GM21723 (cell line): ENCODE measurements around the gene EHBP1L1.

Experiments
- ATAC-seq: cut with Tn5 transposase; IDR thresholded peaks from one replicate; pipeline ENCODE4 v1.9.1; 2021; ENCODE audit warnings: mild to moderate bottlenecking, moderate library complexity; ENCODE audit not compliant: unreplicated experiment

The EHBP1L1 gene

DNA sequence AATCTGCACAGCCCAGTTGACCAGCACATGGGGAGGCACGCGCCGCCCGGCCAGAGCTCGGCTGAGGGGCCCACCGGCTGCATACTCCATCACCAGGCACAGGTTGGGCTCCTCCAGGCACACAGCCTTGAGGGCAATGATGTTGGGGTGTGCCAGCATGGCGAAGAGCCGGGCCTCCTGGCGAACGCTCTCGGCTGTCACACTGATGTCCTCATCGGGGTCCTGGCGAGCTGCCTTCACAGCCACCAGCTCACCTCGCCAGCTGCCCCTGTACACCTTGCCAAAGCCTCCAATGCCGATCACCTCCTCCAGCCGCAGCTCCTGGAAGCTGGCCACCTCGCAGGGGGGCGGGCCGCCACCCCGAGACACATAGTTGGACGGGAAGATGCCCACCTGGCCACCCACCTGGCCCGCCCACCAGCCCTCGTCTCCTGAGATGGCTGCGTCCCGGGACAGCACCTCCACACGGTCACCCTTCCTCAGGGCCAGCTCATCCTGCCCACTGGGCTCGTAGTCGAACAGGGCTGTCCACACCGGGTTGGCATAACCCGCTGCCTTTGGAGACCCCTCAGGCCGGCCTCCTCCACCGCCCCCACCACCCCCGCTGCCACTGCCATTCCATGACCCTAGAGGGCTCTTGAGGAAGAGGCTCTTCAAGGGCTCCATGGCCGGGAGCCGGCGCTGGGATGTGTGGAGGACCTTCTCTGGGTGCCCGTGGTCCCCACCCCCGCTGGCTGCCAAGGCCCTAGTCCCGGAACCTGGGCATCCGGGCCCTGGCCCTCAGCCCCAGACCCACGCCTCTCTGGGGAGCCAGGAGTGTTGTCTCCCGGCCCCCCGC is 37.5 kb downstream of the EHBP1L1 start:
- no peak for ATAC-seq

DNA sequence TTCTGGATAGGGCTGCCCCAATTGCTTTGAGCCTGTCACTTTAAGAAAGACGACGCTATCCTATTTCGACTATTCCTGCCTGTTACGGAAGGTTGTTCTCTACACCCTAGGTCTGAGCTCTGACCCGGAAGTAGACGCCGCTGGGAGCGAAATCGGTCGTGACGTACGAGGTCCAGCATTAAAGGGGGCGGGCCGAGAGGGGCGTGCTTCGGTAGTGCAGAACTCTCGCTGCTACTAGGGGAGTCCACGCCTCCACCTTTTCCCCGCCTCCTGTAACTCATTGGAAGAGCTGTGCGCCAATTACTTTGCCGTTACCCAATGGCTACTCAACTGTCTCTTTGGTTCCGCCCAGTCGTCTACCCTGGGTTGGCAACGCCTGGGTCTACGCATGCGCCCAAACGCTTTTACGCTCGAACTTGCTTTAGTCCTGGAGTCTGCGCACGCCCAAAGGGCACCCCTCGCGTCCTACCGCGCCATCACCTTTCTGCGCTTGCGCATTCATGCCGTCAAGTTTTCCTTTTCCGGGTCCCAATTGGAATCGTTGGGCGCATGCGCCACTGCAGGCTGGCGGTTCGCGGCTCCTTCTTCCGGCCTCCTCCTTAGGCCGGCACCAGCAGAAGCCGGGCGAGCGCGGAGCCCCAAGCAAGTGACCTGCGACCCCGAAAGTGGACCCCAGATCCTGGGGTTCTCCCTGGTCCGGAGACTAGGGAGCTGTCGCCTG is 39.5 kb downstream of the EHBP1L1 start, which contains the start of gene PCNX3:
PCNX3 (plus strand) TSS at position 548 of the 721 bp plus-strand sequence. CDS start 536 bp downstream, outside the sequence.
- ATAC-seq, result peak; percentile 75

DNA sequence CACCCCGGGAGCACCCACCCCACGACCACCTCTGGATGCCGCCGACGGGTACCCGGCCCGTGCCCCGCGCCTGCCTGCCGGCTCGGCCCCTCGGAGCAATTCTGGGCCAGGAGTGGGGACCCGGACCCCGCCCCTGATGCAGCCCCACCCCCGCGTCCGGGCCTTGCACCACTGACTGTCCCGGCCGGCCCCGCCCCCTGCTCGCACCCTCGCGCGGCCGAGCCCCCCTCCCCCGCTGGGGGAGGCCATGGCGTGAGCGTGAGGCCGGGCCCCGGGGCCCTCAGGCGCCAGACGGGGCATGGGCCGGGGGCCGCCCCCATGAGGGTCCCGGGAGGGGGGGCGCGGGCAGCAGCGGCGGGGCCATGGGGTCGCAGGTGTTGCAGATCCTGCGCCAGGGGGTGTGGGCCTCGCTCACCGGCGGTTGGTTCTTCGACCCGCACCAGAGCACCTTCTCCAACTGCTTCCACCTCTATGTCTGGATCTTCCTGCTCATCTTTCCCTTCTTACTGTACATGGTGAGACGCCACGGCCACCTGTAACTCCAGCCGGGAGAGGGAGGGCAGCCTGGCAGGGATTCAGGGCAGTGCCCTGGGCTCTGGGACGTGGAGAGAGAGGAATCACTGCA is 40.2 kb downstream of the EHBP1L1 start:
- peak; percentile 1 for ATAC-seq

DNA sequence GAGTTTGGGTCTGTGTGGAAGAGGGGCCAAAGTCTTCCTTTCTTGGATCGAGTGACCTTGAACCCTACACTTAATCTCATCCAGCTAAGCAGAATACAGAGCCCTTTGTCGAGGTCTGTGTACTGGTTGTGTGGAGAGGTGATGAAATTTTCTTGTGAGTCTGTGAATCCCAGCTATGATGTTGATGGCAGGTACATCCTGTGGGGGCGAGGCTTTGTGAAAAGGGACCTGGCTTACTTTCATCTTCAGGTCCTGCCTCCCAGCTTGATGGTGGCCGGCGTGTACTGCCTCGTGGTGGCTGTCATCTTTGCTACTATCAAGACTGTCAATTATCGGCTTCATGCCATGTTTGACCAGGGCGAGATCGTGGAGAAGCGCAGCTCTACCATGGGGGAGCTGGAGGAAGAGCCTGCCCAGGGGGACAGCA is 40.7 kb downstream of the EHBP1L1 start:
- no peak for ATAC-seq

DNA sequence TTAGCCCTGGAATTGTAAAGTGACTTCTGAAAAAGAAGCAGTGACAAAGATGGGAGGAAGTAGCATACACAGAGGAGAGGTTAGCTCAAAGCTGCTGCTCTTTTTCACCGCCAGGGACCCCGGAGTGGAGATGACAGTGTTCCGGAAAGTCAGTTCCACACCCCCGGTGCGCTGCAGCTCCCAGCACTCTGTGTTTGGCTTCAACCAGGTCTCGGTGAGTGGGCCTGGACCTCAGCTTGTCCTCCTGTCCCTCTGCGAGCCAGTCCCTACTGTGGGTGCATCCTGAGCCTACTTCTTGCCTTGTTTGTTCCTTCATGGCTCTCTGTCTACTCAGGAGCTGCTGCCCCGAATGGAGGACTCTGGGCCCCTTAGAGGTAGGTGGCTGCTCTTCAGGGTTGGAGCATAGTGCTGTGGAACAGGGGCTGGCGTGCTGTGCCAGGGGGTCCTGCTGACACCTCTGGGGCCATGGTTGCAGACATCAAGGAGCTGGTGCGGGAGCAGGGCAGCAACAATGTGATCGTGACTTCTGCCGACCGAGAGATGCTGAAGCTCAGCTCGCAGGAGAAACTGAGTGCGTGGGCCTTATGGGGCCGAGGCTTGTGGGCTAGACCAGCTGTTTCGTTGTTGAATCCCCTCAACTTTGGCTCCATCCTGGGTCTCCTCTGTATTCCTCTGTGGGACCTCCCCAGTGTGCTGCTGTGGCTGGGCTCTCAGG is 41.4 kb downstream of the EHBP1L1 start:
- ATAC-seq, result no peak

DNA sequence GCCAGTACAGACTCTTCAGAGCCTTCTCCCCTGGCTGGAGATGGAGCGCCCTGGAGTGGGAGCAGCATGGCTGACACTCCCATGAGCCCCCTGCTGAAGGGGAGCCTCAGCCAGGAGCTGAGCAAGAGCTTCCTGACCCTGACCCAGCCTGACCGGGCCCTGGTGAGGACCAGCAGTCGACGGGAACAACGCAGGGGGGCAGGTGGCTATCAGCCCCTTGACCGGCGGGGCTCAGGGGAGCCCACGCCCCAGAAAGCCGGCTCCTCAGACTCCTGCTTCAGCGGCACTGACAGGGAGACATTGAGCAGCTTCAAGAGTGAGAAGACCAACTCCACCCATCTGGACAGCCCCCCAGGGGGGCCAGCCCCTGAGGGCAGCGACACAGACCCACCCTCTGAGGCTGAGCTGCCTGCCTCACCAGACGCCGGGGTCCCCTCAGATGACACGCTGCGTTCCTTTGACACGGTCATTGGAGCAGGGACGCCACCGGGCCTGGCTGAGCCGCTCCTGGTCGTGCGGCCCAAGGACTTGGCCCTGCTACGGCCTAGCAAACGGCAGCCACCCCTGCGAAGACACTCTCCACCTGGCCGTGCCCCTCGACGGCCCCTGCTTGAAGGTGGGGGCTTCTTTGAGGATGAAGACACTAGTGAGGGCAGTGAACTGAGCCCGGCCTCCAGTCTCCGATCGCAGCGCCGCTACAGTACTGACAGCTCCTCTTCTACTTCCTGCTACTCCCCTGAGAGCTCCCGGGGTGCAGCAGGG is 42.3 kb downstream of the EHBP1L1 start:
- no peak for ATAC-seq

DNA sequence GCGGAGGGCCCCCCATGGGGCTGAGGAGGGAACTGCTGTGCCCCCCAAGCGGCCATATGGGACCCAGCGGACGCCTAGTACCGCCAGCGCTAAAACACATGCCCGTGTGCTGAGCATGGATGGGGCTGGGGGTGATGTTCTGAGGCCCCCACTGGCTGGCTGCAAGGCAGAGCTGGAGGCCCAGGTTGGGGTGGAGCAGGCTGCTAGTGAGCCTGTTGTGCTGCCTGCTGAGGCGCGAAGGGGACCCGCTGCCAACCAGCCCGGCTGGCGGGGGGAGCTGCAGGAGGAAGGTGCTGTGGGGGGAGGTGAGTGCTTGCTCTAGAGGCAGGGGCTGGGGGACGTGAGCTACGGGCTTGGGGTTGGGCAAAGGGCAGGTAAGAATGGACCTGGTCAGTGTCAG is 42.9 kb downstream of the EHBP1L1 start:
- ATAC-seq, result no peak

DNA sequence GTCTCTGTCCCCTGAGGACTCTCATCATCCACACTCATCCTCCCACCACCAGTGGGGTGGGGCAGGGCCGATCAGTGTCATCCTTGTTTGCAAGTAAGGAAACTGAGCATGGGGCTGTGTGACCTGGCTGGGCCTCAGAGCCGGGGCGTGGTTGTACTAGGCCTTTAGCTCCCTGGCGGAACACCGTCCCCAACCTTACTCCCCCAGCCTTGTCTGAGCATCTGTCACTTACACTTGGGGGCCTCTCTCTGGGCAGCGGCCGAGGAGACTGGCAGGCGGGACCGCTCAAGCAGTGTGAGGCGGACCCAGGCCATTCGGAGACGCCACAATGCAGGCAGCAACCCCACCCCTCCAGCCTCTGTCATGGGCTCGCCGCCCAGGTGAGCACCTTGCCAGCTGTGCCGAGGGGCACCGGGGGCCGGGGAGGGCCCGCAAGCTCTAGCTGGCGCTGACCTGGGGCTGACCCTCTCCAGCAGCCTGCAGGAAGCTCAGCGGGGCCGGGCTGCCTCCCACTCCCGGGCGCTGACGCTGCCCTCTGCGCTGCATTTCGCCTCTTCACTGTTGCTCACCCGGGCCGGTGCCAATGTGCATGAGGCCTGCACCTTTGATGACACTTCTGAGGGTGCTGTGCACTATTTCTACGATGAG is 43.6 kb downstream of the EHBP1L1 start:
- no peak for ATAC-seq

DNA sequence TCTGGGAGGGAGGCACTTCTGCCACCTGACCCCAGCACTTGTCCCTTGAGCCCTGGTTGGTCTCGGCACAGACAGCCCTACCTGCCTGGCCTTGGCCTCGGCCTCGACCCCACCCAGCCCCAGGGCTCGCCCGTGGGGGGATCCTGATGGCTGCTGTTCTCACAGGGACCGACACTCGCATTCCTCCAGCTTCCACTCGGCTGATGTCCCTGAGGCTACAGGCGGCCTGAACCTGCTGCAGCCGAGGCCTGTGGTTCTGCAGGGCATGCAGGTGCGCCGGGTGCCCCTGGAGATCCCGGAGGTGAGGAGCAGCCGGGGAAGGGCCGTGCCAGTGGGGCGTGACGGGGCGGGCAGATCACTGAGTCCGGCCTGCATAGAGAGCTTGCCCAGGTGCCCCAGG is 44.8 kb downstream of the EHBP1L1 start:
- ATAC-seq, result no peak

DNA sequence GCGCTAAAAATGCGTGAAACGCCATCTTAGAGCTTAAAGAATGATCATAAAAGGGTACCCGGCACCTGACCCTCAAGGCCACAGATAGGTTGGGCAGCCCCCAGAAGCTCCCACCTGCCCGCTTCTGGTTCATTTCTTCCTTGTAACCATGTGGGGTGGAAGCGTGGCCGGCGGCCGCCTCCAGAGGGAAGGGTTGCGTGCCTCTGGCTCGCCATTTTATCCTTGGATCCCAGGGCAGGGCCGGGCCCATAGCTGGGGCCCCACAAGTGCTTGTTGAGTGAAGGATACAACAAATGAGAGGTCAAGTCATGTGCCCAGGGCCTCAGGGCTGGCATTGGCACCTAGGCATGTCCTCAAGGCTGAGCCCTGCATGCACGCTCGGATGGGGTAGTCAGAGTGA is 45.6 kb downstream of the EHBP1L1 start:
- ATAC-seq, result no peak

DNA sequence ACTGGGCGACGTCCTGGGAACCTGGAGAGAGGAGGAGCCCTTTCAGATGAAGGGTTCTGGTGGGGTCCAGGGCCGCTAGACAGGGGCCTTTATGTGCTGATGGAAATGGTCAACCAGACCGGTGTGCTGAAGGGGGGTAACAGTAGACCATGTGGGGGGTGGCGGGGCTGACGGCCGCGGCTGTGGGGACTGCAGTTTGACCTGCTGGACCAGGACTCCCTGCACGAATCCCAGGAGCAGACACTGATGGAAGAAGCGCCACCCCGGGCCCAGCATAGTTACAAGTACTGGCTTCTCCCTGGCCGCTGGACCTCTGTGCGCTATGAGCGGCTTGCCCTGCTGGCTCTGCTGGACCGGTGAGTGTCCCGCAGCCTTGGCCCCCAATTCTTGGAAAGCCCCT is 46.2 kb downstream of the EHBP1L1 start:
- no peak for ATAC-seq

DNA sequence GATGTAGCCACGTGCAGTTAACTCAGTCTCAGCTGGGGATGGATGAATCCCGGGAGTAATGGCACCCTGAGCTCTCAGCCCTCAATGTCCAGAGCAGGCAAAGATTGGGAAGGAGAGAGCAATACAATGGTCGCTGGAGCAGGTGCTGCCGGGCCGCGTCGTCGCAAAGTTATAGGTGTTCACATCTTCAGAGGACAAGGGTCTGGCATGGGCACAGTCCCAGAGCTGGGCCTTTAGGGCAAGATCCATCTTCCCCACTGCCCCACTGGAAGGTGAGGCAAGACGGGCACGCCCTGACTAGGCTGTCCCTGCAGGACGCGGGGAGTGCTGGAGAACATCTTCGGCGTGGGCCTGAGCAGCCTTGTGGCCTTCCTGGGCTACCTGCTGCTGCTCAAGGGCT is 47.3 kb downstream of the EHBP1L1 start:
- ATAC-seq, result no peak

DNA sequence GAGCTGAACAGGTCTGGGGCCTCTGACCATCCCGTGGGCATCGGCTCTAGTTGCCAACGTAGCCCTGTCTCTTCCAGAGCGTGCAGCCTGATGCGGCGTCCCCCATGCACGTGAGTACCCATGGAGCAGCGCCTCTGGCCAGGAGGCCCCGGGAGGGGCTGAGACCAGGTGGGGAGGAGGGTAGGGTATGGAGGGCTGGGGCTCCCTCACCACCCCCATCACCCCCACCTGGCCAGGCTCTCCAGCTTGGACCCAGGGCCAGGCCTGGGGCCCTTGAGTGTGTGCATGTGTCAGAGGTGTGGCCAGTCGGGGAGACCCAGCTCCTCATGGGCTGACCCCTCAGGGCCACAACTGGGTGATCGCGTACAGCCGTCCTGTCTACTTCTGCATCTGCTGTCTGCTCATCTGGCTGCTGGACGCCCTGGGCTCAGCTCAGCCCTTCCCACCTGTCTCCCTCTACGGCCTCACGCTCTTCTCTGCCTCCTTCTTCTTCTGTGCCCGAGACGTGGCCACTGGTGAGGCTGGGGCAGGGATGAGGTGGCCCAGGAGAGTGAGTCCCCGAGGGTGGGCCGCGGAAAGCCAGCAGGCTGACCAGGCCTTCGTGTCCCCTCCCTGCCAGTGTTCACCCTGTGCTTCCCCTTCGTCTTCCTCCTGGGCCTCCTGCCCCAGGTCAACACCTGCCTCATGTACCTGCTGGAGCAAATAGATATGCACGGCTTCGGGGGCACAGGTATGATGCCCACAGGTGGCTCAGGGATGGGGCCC is 48.2 kb downstream of the EHBP1L1 start:
- ATAC-seq, result no peak

DNA sequence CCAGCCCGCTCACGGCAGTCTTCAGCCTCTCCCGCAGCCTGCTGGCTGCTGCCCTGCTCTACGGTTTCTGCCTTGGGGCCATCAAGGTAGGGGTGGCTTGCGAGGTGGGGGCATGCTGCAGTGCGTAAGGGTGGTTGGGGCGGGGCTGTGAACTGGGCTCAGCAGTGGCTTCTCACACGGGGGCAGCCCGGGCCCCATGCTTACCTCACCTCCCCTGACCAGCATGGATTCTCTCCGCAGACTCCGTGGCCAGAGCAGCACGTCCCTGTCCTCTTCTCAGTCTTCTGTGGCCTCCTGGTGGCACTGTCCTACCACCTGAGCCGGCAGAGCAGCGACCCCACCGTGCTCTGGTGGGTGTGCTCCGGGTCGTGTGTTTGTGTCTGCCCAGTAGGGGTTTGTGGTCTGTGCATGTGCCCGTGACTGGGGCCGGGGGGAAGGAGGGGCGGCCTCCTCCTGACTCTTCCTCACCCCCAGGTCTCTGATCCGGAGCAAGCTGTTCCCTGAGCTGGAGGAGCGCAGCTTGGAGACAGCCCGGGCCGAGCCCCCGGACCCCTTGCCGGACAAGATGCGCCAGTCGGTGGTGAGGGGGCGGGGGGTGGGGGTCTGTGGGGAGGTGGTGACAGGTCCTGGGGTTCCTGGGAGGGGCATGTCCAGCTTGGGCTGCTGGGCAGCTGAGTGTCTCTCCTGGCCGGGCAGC is 49.2 kb downstream of the EHBP1L1 start:
- no peak for ATAC-seq

DNA sequence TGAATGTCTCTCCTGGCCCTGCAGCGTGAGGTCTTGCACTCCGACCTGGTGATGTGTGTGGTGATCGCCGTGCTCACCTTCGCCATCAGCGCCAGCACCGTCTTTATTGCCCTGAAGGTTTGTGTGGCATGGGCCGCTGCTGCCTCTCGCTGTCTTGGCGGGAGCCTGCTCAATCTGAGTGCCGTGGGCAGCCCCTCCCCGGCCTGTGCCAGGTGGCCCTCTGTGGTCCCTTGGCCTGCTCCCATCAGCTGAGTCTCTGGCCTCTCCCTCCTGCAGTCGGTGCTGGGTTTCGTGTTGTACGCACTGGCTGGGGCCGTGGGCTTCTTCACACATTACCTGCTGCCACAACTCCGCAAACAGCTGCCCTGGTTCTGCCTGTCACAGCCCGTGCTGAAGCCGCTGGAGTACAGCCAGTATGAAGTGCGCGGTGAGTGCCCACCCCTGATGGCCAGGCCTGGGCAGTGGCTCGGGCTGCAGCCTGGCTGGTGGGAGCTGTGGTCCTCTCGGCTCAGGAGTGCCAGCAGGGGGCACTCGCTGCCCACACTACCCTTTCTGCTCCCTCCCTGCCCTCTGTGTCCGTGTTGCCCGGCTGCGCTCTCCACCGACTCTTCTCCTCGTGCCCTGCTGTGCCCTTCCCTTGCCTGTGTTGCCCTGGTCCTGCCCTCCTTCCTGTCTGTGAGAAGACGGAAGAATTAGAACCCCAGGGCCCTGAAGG is 49.9 kb downstream of the EHBP1L1 start:
- no peak for ATAC-seq

DNA sequence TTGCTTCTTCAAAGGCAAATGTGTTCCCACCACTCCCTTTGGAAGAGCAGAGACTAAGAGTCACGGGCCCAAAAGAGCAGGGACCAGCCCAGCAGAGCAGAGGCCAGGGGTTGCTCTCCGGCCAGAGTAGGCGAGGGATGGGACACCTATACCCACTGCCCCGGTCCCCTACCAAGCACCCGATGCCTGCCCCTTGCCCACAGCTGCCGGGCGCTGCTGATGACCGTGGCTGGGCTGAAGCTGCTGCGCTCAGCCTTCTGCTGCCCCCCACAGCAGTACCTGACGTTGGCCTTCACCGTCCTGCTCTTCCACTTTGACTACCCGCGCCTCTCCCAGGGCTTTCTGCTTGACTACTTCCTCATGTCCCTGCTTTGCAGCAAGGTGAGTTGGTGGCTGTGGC is 51.3 kb downstream of the EHBP1L1 start:
- no peak for ATAC-seq

DNA sequence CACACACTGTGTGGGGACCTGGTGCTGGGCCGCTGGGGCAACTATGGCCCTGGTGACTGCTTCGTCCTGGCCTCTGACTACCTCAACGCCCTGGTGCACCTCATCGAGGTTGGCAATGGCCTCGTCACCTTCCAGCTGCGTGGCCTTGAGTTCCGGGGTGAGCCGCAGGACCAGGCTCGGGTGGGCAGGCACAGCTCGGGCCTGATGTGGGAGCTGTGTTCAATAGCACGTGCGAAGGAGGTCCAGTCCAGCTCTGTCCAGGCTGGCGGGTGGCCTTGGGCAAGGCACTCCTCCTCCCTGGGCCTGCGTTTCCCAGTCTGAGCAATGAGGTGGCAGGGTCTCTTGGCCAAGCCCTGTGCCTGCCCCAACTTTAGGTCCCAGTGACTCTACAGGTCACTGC is 53.7 kb downstream of the EHBP1L1 start:
- no peak for ATAC-seq

DNA sequence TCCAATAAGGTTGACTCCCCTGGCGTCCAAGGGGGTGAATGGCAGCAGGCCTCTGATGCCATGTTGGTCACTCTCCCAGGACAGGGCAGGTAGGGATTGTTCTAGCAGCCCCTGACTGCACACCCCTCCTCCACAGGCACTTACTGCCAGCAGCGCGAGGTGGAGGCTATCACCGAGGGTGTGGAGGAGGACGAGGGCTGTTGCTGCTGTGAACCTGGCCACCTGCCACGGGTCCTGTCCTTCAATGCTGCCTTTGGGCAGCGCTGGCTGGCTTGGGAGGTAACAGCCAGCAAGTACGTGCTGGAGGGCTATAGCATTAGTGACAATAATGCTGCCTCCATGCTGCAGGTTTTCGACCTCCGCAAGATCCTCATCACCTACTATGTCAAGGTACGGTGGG is 54.4 kb downstream of the EHBP1L1 start:
- ATAC-seq, result no peak
